Kidney epithelial cell (primary cell): ENCODE results near the gene CCDC43. TPM values are rescaled to one million over a fixed set of nuclear protein-coding genes. Genes with fewer than 3 reads are reported as not detected.
"Not testable (repeated sequence)": the region's sequence is repeated elsewhere in the genome, so short reads cannot be mapped to it uniquely, and the experiment has no call there.

Source experiments
- DNase-seq: peaks from one replicate; pipeline ENCODE4 v3.0.0-alpha.2; 2010; ENCODE audit warnings: low read depth
- H3K27me3 ChIP-seq: 2 replicates; pipeline ENCODE4 v1.6.0; 2011; ENCODE audit warnings: low read length; ENCODE audit not compliant: control insufficient read depth, insufficient read depth
- H3K36me3 ChIP-seq: 2 replicates; pipeline ENCODE4 v1.5.1; 2011; ENCODE audit warnings: low read length; ENCODE audit not compliant: control insufficient read depth, insufficient read depth
- H3K4me3 ChIP-seq: 2 replicates; pipeline ENCODE4 v1.5.1; 2011; ENCODE audit warnings: low read depth, mild to moderate bottlenecking, control low read depth, low read length
- total RNA-seq: library from RNA; depleted of rRNA; stranded (reverse); fragments of >200 nt; gene quantifications from 2 replicates; pipeline ENCODE4 v1.2.3, GENCODE V29; 2015
- TF ChIP-seq, protein P1 (sequence below): IDR thresholded peaks from 2 replicates; pipeline ENCODE4 v1.5.1; 2011; ENCODE audit warnings: mild to moderate bottlenecking, moderate library complexity, low read length, control low read depth, inconsistent platforms; ENCODE audit not compliant: insufficient read depth, poor library complexity, severe bottlenecking

The CCDC43 gene
- total RNA-seq, 1 donor from 2014 or later: 23.6 TPM

DNA sequence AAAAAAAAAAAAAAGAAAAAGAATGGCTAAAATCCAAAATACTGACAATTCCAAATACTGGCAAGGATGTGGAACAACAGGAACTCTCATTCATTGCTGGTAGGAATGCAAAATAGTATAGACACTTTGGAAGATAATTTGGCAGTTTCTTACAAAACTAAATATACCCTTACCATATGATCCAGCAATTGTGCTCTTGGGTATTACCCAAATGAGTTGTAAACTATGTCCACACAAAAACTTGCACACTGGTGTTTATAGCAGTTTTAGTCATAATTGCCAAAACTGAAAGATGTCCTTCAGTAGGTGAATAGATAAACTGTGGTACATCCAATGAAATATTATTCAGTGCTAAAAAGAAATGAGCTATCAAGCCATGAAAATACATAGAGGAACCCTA is 41.8 kb downstream of the CCDC43 start:
- DNase-seq: no peak
- H3K4me3 ChIP-seq: no peak overlapping the region
- H3K27me3 ChIP-seq: no peaks in the 10 kb centered on the region
- TF ChIP-seq, protein P1, sequence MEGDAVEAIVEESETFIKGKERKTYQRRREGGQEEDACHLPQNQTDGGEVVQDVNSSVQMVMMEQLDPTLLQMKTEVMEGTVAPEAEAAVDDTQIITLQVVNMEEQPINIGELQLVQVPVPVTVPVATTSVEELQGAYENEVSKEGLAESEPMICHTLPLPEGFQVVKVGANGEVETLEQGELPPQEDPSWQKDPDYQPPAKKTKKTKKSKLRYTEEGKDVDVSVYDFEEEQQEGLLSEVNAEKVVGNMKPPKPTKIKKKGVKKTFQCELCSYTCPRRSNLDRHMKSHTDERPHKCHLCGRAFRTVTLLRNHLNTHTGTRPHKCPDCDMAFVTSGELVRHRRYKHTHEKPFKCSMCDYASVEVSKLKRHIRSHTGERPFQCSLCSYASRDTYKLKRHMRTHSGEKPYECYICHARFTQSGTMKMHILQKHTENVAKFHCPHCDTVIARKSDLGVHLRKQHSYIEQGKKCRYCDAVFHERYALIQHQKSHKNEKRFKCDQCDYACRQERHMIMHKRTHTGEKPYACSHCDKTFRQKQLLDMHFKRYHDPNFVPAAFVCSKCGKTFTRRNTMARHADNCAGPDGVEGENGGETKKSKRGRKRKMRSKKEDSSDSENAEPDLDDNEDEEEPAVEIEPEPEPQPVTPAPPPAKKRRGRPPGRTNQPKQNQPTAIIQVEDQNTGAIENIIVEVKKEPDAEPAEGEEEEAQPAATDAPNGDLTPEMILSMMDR: no peak
- H3K36me3 ChIP-seq: no peaks in the 10 kb centered on the region

GRCh38 chr17:44646280-44646679 is 43.3 kb downstream of the CCDC43 start:
- Histone ChIP-seq H3K4me3 (no peak overlapping the region), H3K27me3 (no peaks in the 10 kb centered on the region), H3K36me3 (no peaks in the 10 kb centered on the region)
- TF ChIP-seq, protein P1: no peak
- DNase-seq: no peak

- TF ChIP-seq, protein P1: no peak
- H3K4me3 ChIP-seq: no peak overlapping the region
- H3K36me3 ChIP-seq: no peaks in the 10 kb centered on the region
- H3K27me3 ChIP-seq: no peaks in the 10 kb centered on the region
- no peak for DNase-seq
These were observed 44.2 kb downstream of the CCDC43 start for GRCh38 chr17:44645341-44645740.

DNA sequence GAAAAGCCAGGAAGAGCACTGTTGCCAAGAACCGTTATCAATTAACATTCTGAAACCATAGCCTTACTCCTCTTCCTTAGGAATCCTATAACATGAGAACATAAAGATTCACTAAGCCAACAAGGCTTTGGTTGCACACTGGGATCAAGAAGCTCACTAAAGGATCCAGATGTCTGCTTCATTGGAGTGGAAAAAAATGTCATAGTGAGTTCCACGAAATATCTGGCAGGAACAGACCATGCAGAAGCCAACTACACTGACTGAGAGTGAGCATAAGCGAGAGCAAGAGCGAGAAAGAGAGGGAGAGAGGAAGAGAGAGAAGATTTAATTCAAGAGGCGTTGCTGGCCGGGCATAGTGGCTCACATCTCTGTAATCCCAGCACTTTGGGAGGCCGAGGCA is 46.7 kb downstream of the CCDC43 start:
- TF ChIP-seq, protein P1: no peak
- H3K4me3 ChIP-seq: no peak overlapping the region
- no peak for DNase-seq
- H3K27me3 ChIP-seq: no peaks in the 10 kb centered on the region
- no peaks in the 10 kb centered on the region for H3K36me3 ChIP-seq

- TF ChIP-seq, protein P1: no peak
- Histone ChIP-seq H3K27me3 (no peaks in the 10 kb centered on the region), H3K36me3 (no peaks in the 10 kb centered on the region), H3K4me3 (no peak overlapping the region)
- no peak for DNase-seq
These were observed 52.5 kb downstream of the CCDC43 start for GRCh38 chr17:44637066-44637465.

GRCh38 chr17:44636562-44636961 is 53.0 kb downstream of the CCDC43 start:
- TF ChIP-seq, protein P1: no peak
- H3K27me3 ChIP-seq: no peaks in the 10 kb centered on the region
- no peak overlapping the region for H3K4me3 ChIP-seq
- no peak for DNase-seq
- no peaks in the 10 kb centered on the region for H3K36me3 ChIP-seq

DNA sequence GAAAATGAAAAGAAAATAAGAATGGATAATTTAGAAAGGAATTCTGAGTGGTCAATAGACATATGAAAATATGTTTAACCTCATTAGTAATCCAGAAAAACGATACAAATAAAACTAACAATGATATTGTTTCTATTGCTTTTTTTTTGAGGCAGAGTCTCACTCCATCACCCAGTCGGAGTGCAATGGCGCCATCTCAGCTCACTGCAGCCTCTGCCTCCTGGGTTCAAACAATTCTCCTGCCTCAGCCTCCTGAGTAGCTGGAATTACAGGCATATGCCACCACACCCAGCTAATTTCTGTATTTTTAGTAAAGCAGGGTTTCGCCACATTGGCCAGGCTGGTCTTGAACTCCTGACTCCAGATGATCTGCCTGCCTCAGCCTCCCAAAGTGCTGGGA is 55.2 kb downstream of the CCDC43 start:
- not testable (repeated sequence) for H3K4me3 ChIP-seq, H3K36me3 ChIP-seq, DNase-seq, H3K27me3 ChIP-seq
